H1 (cell line): Measurements from ENCODE around the gene SLPI.

Source experiments
- BRCA1 ChIP-seq: IDR thresholded peaks from 2 replicates; pipeline ENCODE4 v1.6.1; 2012; ENCODE audit warnings: low read depth, low read length, improper control_type of control experiment
- CTCF ChIP-seq, 3 experiments: IDR thresholded peaks; 1 replicate in 2 of 3; 2 replicates in 1 of 3; pipeline versions ENCODE4 v1.5.1 to v1.6.1; 2011; ENCODE audit warnings: low read length in 3 of 3, mild to moderate bottlenecking in 3 of 3, inconsistent platforms in 2 of 3, low read depth in 1 of 3, moderate library complexity in 1 of 3; ENCODE audit not compliant: insufficient read depth in 1 of 3; ENCODE audit errors: control extremely low read depth in 1 of 3
- E2F6 ChIP-seq: IDR thresholded peaks from 2 replicates; pipeline ENCODE4 v1.6.1; 2012; ENCODE audit warnings: inconsistent platforms
- EZH2 ChIP-seq: fragments of 200-600 bp; sonication (generic); IDR thresholded peaks from 2 replicates; pipeline ENCODE4 v1.7.1; 2012; ENCODE audit warnings: low read depth, mild to moderate bottlenecking, moderate library complexity, low read length, inconsistent platforms; ENCODE audit not compliant: severe bottlenecking
- HDAC6 ChIP-seq: IDR thresholded peaks from one replicate; pipeline ENCODE4 v1.7.1; 2012; ENCODE audit warnings: low read depth, mild to moderate bottlenecking, inconsistent platforms, low read length, moderate library complexity
- JUN ChIP-seq: IDR thresholded peaks from 2 replicates; pipeline ENCODE4 v1.6.1; 2011; ENCODE audit warnings: low read depth, mild to moderate bottlenecking, improper control_type of control experiment, low read length
- JUND ChIP-seq: IDR thresholded peaks from 2 replicates; pipeline ENCODE4 v1.6.1; 2011; ENCODE audit warnings: mild to moderate bottlenecking, improper control_type of control experiment, low read length
- MAX ChIP-seq: IDR thresholded peaks from 2 replicates; pipeline ENCODE4 v1.6.1; 2012; ENCODE audit warnings: inconsistent platforms
- POLR2A ChIP-seq, 2 experiments: IDR thresholded peaks; 1 replicate in 1 of 2; 2 replicates in 1 of 2; pipeline ENCODE4 v1.6.1; 2011; ENCODE audit warnings: low read depth in 2 of 2, low read length in 2 of 2, mild to moderate bottlenecking in 2 of 2; ENCODE audit errors: control extremely low read depth in 1 of 2
- POU5F1 ChIP-seq: IDR thresholded peaks from 2 replicates; pipeline ENCODE4 v1.6.1; 2011; ENCODE audit warnings: low read depth, mild to moderate bottlenecking, low read length, moderate library complexity
- RNF2 ChIP-seq: fragments of 200-900, 300-1000 bp; sonication (generic); IDR thresholded peaks from 2 replicates; pipeline ENCODE4 v1.7.1; 2016; ENCODE audit warnings: borderline replicate concordance, low read depth, mild to moderate bottlenecking, antibody characterized with exemption, low read length; ENCODE audit not compliant: poor library complexity, severe bottlenecking; ENCODE audit errors: missing control alignments
- SP4 ChIP-seq: IDR thresholded peaks from 2 replicates; pipeline ENCODE4 v1.6.1; 2012; ENCODE audit warnings: low read length, inconsistent platforms
- TCF12 ChIP-seq: IDR thresholded peaks from 2 replicates; pipeline ENCODE4 v1.6.1; 2011; ENCODE audit warnings: low read depth, mild to moderate bottlenecking, low read length
- TEAD4 ChIP-seq: IDR thresholded peaks from 2 replicates; pipeline ENCODE4 v1.6.1; 2012; ENCODE audit warnings: low read depth, low read length, inconsistent platforms, mixed read lengths

GRCh38 chr20:45301824-45302271, 47.5 kb upstream of the SLPI start:
- TF ChIP-seq POU5F1, result no peak
- TF ChIP-seq CTCF (IDR thresholded peaks at IDR 0.05; ENCODE audit: control extremely low read depth in 1 of 3, insufficient read depth in 1 of 3, low read depth in 1 of 3, low read length in 3 of 3), result no peak
- no peak for TF ChIP-seq E2F6
- TF ChIP-seq SP4, result no peak
- no peak for TF ChIP-seq TCF12
- TF ChIP-seq JUND, result no peak
- TF ChIP-seq RNF2, result no peak
- no peak for TF ChIP-seq POLR2A (IDR thresholded peaks at IDR 0.05; ENCODE audit: control extremely low read depth in 1 of 2, low read depth in 2 of 2, low read length in 2 of 2)
- TF ChIP-seq EZH2, result no peak
- no peak for TF ChIP-seq BRCA1
- TF ChIP-seq JUN, result no peak
- no peak for TF ChIP-seq HDAC6
- no peak for TF ChIP-seq TEAD4
- no peak for TF ChIP-seq MAX
